Progenitor cell of endocrine pancreas (in vitro differentiated cells): ENCODE results near the gene IQGAP2. TPM values are rescaled to one million over a fixed set of nuclear protein-coding genes. Genes with fewer than 3 reads are reported as not detected.
"Not testable (repeated sequence)": the region's sequence is repeated elsewhere in the genome, so short reads cannot be mapped to it uniquely, and the experiment has no call there.

Source experiments
- DNase-seq: peaks from one replicate; pipeline ENCODE4 v3.0.0; 2021; ENCODE audit warnings: low spot score; ENCODE audit not compliant: unreplicated experiment
- H3K27ac Mint-ChIP-seq: 2 replicates; pipeline ENCODE4 v1.8.0; 2021; ENCODE audit warnings: mild to moderate bottlenecking, moderate library complexity, mixed read lengths
- H3K27me3 Mint-ChIP-seq: 2 replicates; pipeline ENCODE4 v1.8.0; 2021; ENCODE audit warnings: mixed read lengths
- H3K36me3 Mint-ChIP-seq: 2 replicates; pipeline ENCODE4 v1.8.0; 2022; ENCODE audit warnings: mixed read lengths; ENCODE audit not compliant: insufficient read depth
- H3K4me1 Mint-ChIP-seq: 2 replicates; pipeline ENCODE4 v1.8.0; 2021; ENCODE audit warnings: low read depth, mixed read lengths
- H3K4me3 Mint-ChIP-seq: 2 replicates; pipeline ENCODE4 v1.8.0; 2021; ENCODE audit warnings: low read depth, mild to moderate bottlenecking, moderate library complexity, mixed read lengths
- H3K9me3 Mint-ChIP-seq: 2 replicates; pipeline ENCODE4 v1.8.0; 2021; ENCODE audit warnings: low read depth, mixed read lengths
- CTCF ChIP-seq: fragments of 200-600 bp; sonication (generic); IDR thresholded peaks from one replicate; pipeline ENCODE4 v1.5.0; 2021; ENCODE audit warnings: antibody characterized with exemption, mild to moderate bottlenecking; ENCODE audit not compliant: unreplicated experiment
- total RNA-seq: library from RNA; stranded (reverse); gene quantifications from 2 replicates; pipeline ENCODE4 v1.2.1, GENCODE V29; 2021

Gene IQGAP2
- total RNA-seq, 1 donor from 2014 or later: 16.7 TPM

- Mint-ChIP-seq H3K4me1 (peaks cover 8% of the 10 kb centered on the region), H3K27me3 (no peaks in the 10 kb centered on the region), H3K9me3 (no peaks in the 10 kb centered on the region), H3K4me3 (no peak overlapping the region), H3K36me3 (peaks cover 2% of the 10 kb centered on the region), H3K27ac (no peak overlapping the region)
- no peak for DNase-seq
- TF ChIP-seq CTCF: no peak
Measured at GRCh38 chr5:76425928-76426804, 23.1 kb downstream of the IQGAP2 start.

DNA sequence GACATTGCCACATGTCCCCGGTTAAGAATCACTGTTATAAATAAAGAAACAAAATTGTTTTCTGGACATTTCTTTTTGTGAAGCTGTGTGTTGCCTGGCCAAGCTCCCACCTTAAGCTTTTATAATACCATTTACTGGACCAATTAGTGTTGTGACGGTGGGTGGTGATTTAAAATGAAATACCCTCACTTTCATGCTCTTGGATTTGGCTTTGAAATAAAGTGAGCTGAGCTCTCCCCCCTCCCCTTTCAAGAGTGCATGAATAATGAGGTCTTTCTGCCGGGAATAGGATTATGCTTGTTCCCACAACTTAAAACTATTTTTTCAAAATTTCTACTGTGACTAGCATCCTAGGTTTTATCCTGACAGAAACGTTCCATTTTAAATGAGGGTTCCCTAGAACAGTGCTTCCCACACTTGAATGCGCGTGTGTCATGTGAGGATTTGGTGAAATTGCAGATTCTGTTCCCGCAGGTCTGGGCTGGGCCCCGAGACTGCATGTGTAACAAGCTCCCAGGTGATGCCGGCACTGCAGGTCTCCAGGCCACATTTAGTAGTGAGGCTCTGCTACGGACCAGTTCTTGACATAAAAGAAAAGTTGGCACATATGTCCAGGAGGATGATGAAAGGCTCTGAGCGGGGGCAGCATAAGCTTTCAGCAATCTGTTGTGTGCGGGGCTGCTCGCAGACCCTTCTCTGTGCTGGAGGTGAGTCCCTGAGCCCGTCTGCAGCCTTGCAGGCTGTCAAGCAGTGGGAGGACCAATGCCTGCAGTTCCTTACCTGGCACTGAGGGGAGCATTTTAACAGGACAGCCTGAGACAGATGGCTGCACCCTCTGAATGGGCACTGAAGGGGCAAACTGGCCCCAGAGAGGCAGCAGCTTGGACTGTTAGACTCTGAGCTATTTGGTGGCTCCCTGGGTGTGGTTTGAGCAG, 24.4 kb downstream of the IQGAP2 start:
- H3K27ac Mint-ChIP-seq: no peak overlapping the region
- H3K4me3 Mint-ChIP-seq: no peak overlapping the region
- no peak for TF ChIP-seq CTCF
- peaks cover 2% of the 10 kb centered on the region for H3K36me3 Mint-ChIP-seq
- no peaks in the 10 kb centered on the region for H3K9me3 Mint-ChIP-seq
- no peaks in the 10 kb centered on the region for H3K27me3 Mint-ChIP-seq
- DNase-seq: no peak
- H3K4me1 Mint-ChIP-seq: peaks cover 4% of the 10 kb centered on the region

DNA sequence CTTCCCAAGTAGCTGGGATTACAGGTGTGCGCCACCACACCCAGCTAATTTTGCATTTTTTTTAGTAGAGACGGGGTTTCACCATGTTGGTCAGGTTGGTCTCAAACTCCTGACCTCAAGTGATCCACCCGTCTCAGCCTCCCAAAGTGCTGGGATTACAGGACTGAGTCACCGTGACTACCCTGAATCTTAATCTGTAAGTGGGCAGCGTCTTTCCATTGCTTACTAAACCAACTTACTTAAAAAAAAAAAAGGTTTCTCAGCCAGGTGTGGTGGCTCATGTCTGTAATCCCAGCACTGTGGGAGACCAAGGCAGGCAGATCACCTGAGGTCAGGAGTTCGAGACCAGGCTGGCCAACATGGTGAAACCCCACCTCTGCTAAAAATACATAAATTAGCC, 25.5 kb downstream of the IQGAP2 start:
- not testable (repeated sequence) for H3K27me3 Mint-ChIP-seq, H3K27ac Mint-ChIP-seq, H3K9me3 Mint-ChIP-seq, DNase-seq, H3K4me3 Mint-ChIP-seq, H3K4me1 Mint-ChIP-seq, H3K36me3 Mint-ChIP-seq

- H3K4me3 Mint-ChIP-seq: no peak overlapping the region
- no peak overlapping the region for H3K27ac Mint-ChIP-seq
- H3K4me1 Mint-ChIP-seq: no peaks in the 10 kb centered on the region
- peaks cover 12% of the 10 kb centered on the region for H3K9me3 Mint-ChIP-seq
- no peak for DNase-seq
- TF ChIP-seq CTCF: no peak
- H3K27me3 Mint-ChIP-seq: no peaks in the 10 kb centered on the region
- H3K36me3 Mint-ChIP-seq: peaks cover 4% of the 10 kb centered on the region
Measured at GRCh38 chr5:76433261-76433660, 30.2 kb downstream of the IQGAP2 start.

DNA sequence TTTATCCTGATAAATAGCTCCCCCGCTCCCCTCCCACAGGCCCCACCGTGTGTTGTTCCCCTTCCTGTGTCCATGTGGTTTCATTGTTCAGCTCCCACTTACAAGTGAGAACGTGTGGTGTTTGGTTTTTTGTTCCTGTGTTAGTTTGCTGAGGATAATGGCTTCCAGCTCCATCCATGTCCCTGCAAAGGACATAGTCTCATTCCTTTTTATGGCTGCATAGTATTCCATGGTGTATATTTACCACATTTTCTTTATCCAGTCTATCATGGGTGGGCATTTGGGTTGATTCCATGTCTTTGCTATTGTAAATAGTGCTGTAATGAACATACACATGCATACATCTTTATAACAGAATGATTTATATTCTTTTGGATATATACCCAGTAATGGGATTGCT, 34.4 kb downstream of the IQGAP2 start:
- H3K4me1 Mint-ChIP-seq, H3K36me3 Mint-ChIP-seq, H3K27me3 Mint-ChIP-seq, H3K4me3 Mint-ChIP-seq, H3K27ac Mint-ChIP-seq, DNase-seq: not testable (repeated sequence)
- peaks cover 24% of the 10 kb centered on the region for H3K9me3 Mint-ChIP-seq

DNA sequence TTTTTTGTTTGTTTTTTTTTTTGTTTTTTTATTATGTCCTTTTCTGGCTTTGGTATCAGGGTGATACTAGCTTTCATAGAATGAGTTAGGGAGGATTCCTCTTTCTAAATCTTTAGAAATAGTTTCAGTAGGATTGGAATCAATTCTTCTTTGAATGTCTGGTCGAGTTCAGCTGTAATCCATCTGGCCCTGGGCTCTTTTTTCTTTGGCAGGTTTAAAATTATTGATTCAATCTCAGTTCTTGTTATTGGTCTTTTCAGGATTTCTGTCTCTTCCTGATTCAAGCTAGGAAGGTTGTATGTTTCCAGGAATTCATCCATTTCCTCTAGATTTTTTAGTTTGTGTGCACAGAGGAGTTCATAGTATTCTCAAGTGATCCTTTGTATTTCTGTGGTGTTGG, 34.9 kb downstream of the IQGAP2 start:
- peaks cover 7% of the 10 kb centered on the region for H3K36me3 Mint-ChIP-seq
- H3K27me3 Mint-ChIP-seq: no peaks in the 10 kb centered on the region
- no peak for TF ChIP-seq CTCF
- DNase-seq: no peak
- H3K4me1 Mint-ChIP-seq: no peaks in the 10 kb centered on the region
- no peak overlapping the region for H3K4me3 Mint-ChIP-seq
- H3K27ac Mint-ChIP-seq: no peak overlapping the region
- H3K9me3 Mint-ChIP-seq: peaks cover 24% of the 10 kb centered on the region
